SK-N-SH (cell line): ENCODE data around the gene PPP1R3D. TPM values are rescaled to one million over a fixed set of nuclear protein-coding genes. Genes with fewer than 3 reads are reported as not detected.

Experiments used
- CTCF ChIA-PET: fragments of 300-600, 350-600 bp; formaldehyde crosslinking; extraction: SDS; loops from one replicate; lab custom pipeline; 2021; lab: Yijun Ruan, JAX
- POLR2A ChIA-PET: fragments of 350-600 bp; sonication (Branson Sonifier 250); formaldehyde crosslinking; extraction: SDS; loops from one replicate; lab custom pipeline; 2020; ENCODE audit warnings: antibody characterized with exemption, inconsistent platforms; lab: Yijun Ruan, JAX
- DNase-seq: peaks from one replicate; pipeline ENCODE4 v3.0.0; 2012
- H2AFZ ChIP-seq: fragments of 200-600 bp; sonication (generic); 2 replicates; pipeline ENCODE4 v1.8.1; 2016; ENCODE audit warnings: antibody characterized with exemption, mild to moderate bottlenecking, low read depth
- H3F3A ChIP-seq: fragments of 200-600 bp; sonication (generic); replicated peaks from 2 replicates; pipeline ENCODE3; 2016; ENCODE audit warnings: antibody characterized with exemption, mild to moderate bottlenecking; ENCODE audit not compliant: insufficient read depth
- H3K27ac ChIP-seq, 2 experiments: fragments of 200-500 bp in 1 of 2; fragments of 200-600 bp in 1 of 2; sonication (Bioruptor generic) in 1 of 2; sonication (generic), shearing (Covaris generic) in 1 of 2; 2 replicates each; pipeline versions ENCODE4 v1.5.1 to v1.6.1; 2014 to 2016; ENCODE audit warnings: low read depth in 2 of 2, inconsistent platforms in 1 of 2, low read length in 1 of 2, mild to moderate bottlenecking in 1 of 2, mixed read lengths in 1 of 2
- H3K27me3 ChIP-seq: fragments of 200-600 bp; sonication (generic), shearing (Covaris generic); 2 replicates; pipeline ENCODE4 v1.6.1; 2016; ENCODE audit warnings: mixed run types; ENCODE audit not compliant: insufficient read depth
- H3K36me3 ChIP-seq, 2 experiments: fragments of 200-500 bp in 1 of 2; fragments of 200-600 bp in 1 of 2; sonication (Bioruptor generic) in 1 of 2; sonication (generic) in 1 of 2; replicated peaks in 1 of 2; 2 replicates each; pipeline versions ENCODE3 to v1.5.1; 2014 to 2016; ENCODE audit warnings: low read length in 1 of 2, mild to moderate bottlenecking in 1 of 2; ENCODE audit not compliant: insufficient read depth in 2 of 2, control insufficient read depth in 1 of 2
- H3K4me1 ChIP-seq, 2 experiments: fragments of 200-500 bp in 1 of 2; fragments of 200-600 bp in 1 of 2; sonication (Bioruptor generic) in 1 of 2; sonication (generic), shearing (Covaris generic) in 1 of 2; 2 replicates each; pipeline versions ENCODE4 v1.5.1 to v1.6.1; 2014 to 2016; ENCODE audit warnings: low read depth in 1 of 2, low read length in 1 of 2, mixed run types in 1 of 2; ENCODE audit not compliant: insufficient read depth in 2 of 2, control insufficient read depth in 1 of 2
- H3K4me2 ChIP-seq: fragments of 200-600 bp; sonication (generic), shearing (Covaris generic); 2 replicates; pipeline ENCODE4 v1.6.1; 2017; ENCODE audit warnings: mixed run types
- H3K4me3 ChIP-seq, 2 experiments: fragments of 200-500 bp in 1 of 2; fragments of 200-600 bp in 1 of 2; sonication (Bioruptor generic) in 1 of 2; sonication (generic), shearing (Covaris generic) in 1 of 2; 2 replicates each; pipeline versions ENCODE4 v1.5.1 to v1.8.1; 2014 to 2016; ENCODE audit warnings: low read depth in 2 of 2, inconsistent platforms in 1 of 2, low read length in 1 of 2, mild to moderate bottlenecking in 1 of 2, mixed read lengths in 1 of 2, moderate library complexity in 1 of 2
- H3K79me2 ChIP-seq: fragments of 200-600 bp; sonication (generic); 2 replicates; pipeline ENCODE4 v1.8.1; 2017; ENCODE audit warnings: mild to moderate bottlenecking; ENCODE audit not compliant: insufficient read depth
- H3K9ac ChIP-seq: fragments of 200-600 bp; sonication (generic); 2 replicates; pipeline ENCODE4 v1.6.1; 2017; ENCODE audit warnings: mixed run types
- H3K9me2 ChIP-seq: fragments of 200-600 bp; sonication (generic); 2 replicates; pipeline ENCODE4 v1.6.1; 2017; ENCODE audit warnings: mixed run types
- H3K9me3 ChIP-seq: fragments of 200-600 bp; sonication (generic); 2 replicates; pipeline ENCODE4 v1.6.1; 2017; ENCODE audit warnings: mixed run types, mild to moderate bottlenecking, moderate library complexity
- H4K20me1 ChIP-seq: fragments of 200-600 bp; sonication (generic); 2 replicates; pipeline ENCODE4 v1.6.1; 2017; ENCODE audit warnings: mild to moderate bottlenecking, mixed run types; ENCODE audit not compliant: insufficient read depth
- CHD2 ChIP-seq: fragments of 150-350 bp; IDR thresholded peaks from 2 replicates; pipeline ENCODE4 v1.6.1; 2018; ENCODE audit warnings: low read length; ENCODE audit not compliant: partially characterized antibody
- ELF1 ChIP-seq: IDR thresholded peaks from 2 replicates; pipeline ENCODE4 v1.4.0; 2012
- EP300 ChIP-seq, 2 experiments: IDR thresholded peaks; 2 replicates each; pipeline versions ENCODE4 v1.4.0 to v1.6.1; 2012; ENCODE audit warnings: borderline replicate concordance in 1 of 2, low read depth in 1 of 2, low read length in 1 of 2
- EZH2phosphoT487 ChIP-seq: fragments of 200-600 bp; sonication (generic); IDR thresholded peaks from 2 replicates; pipeline ENCODE4 v1.6.1; 2017; ENCODE audit warnings: low read depth, mixed run types, mild to moderate bottlenecking, antibody characterized with exemption, moderate library complexity, borderline replicate concordance
- FOXM1 ChIP-seq: IDR thresholded peaks from 2 replicates; pipeline ENCODE4 v1.4.0; 2012; ENCODE audit warnings: low read depth, mild to moderate bottlenecking
- GATA2 ChIP-seq: sonication (generic); formaldehyde crosslinking; IDR thresholded peaks from 2 replicates; pipeline ENCODE4 v1.5.0; 2020; ENCODE audit warnings: mild to moderate bottlenecking, missing genetic modification reagents
- JUND ChIP-seq: IDR thresholded peaks from 2 replicates; pipeline ENCODE4 v1.4.0; 2012
- MEF2A ChIP-seq: IDR thresholded peaks from 2 replicates; pipeline ENCODE4 v1.4.0; 2012; ENCODE audit warnings: low read depth, borderline replicate concordance
- NRF1 ChIP-seq: IDR thresholded peaks from 2 replicates; pipeline ENCODE4 v1.6.1; 2012; ENCODE audit warnings: low read depth, mild to moderate bottlenecking, low read length
- POLR2AphosphoS5 ChIP-seq: IDR thresholded peaks from 2 replicates; pipeline ENCODE4 v1.6.1; 2012; ENCODE audit warnings: low read depth, low read length
- RCOR1 ChIP-seq: fragments of 150-350 bp; IDR thresholded peaks from 2 replicates; pipeline ENCODE4 v1.6.1; 2017; ENCODE audit warnings: antibody characterized with exemption, low read length
- SIN3A ChIP-seq: IDR thresholded peaks from 2 replicates; pipeline ENCODE4 v1.6.1; 2012; ENCODE audit warnings: low read depth, mild to moderate bottlenecking, low read length, moderate library complexity, borderline replicate concordance
- SMC3 ChIP-seq: IDR thresholded peaks from 2 replicates; pipeline ENCODE4 v1.6.1; 2012; ENCODE audit warnings: low read depth, low read length, improper control_type of control experiment
- TAF1 ChIP-seq: IDR thresholded peaks from 2 replicates; pipeline ENCODE4 v1.6.1; 2012; ENCODE audit warnings: low read depth, mild to moderate bottlenecking, low read length, moderate library complexity, borderline replicate concordance
- TCF12 ChIP-seq: IDR thresholded peaks from 2 replicates; pipeline ENCODE4 v1.4.0; 2012
- WGBS: methylation state at CpG from one replicate; pipeline ENCODE4 v1.1.6; 2017; ENCODE audit warnings: low lambda C conversion rate; 5-methylcytosine and 5-hydroxymethylcytosine counted together
- polyA plus RNA-seq, 3 experiments: library from polyadenylated mRNA; depleted of rRNA; stranded (reverse); fragments of >200 nt; gene quantifications; 2 replicates each; pipeline ENCODE4 v1.2.3, GENCODE V29; 2012
- TF ChIP-seq, protein P1 (sequence below): IDR thresholded peaks from 2 replicates; pipeline ENCODE4 v1.6.1; 2012; ENCODE audit warnings: mild to moderate bottlenecking, low read depth, low read length, moderate library complexity
- TF ChIP-seq, protein P2 (sequence below): IDR thresholded peaks from 2 replicates; pipeline ENCODE4 v1.4.0; 2012; ENCODE audit warnings: low read depth, borderline replicate concordance
- TF ChIP-seq, protein P3 (sequence below): IDR thresholded peaks from 2 replicates; pipeline ENCODE4 v1.4.0; 2012; ENCODE audit warnings: low read depth

PPP1R3D gene
- polyA plus RNA-seq, 1 of the 3 experiments (the other 2 are of a cell fraction) = 0.87 TPM

DNA sequence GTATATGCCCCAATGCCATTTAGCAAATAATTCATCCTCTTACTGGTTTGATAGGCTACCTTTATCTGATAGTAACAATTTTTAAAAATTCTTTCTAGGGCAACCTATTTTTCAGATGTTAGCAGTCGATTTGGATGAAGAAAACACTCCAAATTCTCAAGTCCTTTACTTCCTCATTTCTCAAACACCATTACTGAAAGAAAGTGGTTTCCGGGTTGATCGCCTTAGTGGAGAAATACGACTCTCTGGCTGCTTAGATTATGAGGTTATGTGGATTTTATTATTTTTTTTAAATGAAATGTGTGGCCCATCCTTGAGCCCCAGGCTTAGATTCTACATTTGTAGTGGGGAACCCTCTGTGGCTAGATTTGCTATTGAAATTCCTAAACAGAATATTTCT is 44.4 kb upstream of the PPP1R3D start:
- Histone ChIP-seq H3K79me2 (no peaks in the 10 kb centered on the region), H3K4me2 (no peak overlapping the region), H3K4me3 (no peak overlapping the region), H3K27me3 (no peaks in the 10 kb centered on the region), H3K9me2 (0 out of 2 replicates have a peak, but pooled peaks cover 3% of the 10 kb centered on the region), H3K9me3 (0 out of 2 replicates have a peak, but pooled peaks cover 3% of the 10 kb centered on the region), H3K4me1 (no peaks in the 10 kb centered on the region), H3K9ac (no peak overlapping the region), H3K27ac (no peak overlapping the region), H2AFZ (no peak overlapping the region), H3F3A (no peaks in the 10 kb centered on the region), H3K36me3 (no peaks in the 10 kb centered on the region), H4K20me1 (no peaks in the 10 kb centered on the region)
- no peak for DNase-seq
- ChIA-PET CTCF (interaction anchor here (1.1 kb wide), 1 partner anchor 26 kb away, joined by 3 read pairs; no protein-coding TSS in a partner anchor), POLR2A (no interaction called here)
- WGBS = 43% methylated on average over 4 of the region's 4 CpGs
- no peak for TF ChIP-seq JUND

DNA sequence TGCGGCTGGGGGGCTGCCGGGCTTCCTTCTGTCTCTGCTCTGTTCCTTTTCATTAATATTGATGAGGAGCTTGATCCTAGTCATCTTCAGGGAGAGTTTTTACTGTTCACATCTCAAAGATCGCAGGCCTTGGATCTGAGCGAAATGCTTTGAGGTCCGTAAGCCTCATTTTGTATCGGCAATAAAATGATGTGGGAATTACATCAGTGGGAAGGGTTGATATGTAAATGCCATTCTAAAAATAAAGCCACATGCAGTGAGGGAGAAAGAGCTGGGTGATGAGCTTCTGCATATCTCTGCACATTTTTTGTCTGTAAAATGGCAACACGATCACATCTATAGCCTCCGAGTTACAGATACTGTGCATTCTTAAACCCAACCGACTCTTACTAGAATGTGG is 43.0 kb upstream of the PPP1R3D start:
- ChIA-PET POLR2A (no interaction called here), CTCF (no interaction called here)
- Histone ChIP-seq H4K20me1 (no peaks in the 10 kb centered on the region), H3K27ac (no peak overlapping the region), H3K9me3 (0 out of 2 replicates have a peak, but pooled peaks cover 3% of the 10 kb centered on the region), H3K4me3 (no peak overlapping the region), H3K4me1 (no peaks in the 10 kb centered on the region), H3K4me2 (no peak overlapping the region), H3K27me3 (no peaks in the 10 kb centered on the region), H3K9ac (no peak overlapping the region), H3K9me2 (0 out of 2 replicates have a peak, but pooled peaks cover 3% of the 10 kb centered on the region), H3K79me2 (no peaks in the 10 kb centered on the region), H3F3A (no peaks in the 10 kb centered on the region), H3K36me3 (no peaks in the 10 kb centered on the region), H2AFZ (no peak overlapping the region)
- WGBS = 70% methylated on average over 9 of the region's 9 CpGs
- TF ChIP-seq, protein P1, sequence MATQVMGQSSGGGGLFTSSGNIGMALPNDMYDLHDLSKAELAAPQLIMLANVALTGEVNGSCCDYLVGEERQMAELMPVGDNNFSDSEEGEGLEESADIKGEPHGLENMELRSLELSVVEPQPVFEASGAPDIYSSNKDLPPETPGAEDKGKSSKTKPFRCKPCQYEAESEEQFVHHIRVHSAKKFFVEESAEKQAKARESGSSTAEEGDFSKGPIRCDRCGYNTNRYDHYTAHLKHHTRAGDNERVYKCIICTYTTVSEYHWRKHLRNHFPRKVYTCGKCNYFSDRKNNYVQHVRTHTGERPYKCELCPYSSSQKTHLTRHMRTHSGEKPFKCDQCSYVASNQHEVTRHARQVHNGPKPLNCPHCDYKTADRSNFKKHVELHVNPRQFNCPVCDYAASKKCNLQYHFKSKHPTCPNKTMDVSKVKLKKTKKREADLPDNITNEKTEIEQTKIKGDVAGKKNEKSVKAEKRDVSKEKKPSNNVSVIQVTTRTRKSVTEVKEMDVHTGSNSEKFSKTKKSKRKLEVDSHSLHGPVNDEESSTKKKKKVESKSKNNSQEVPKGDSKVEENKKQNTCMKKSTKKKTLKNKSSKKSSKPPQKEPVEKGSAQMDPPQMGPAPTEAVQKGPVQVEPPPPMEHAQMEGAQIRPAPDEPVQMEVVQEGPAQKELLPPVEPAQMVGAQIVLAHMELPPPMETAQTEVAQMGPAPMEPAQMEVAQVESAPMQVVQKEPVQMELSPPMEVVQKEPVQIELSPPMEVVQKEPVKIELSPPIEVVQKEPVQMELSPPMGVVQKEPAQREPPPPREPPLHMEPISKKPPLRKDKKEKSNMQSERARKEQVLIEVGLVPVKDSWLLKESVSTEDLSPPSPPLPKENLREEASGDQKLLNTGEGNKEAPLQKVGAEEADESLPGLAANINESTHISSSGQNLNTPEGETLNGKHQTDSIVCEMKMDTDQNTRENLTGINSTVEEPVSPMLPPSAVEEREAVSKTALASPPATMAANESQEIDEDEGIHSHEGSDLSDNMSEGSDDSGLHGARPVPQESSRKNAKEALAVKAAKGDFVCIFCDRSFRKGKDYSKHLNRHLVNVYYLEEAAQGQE = no peak
- TF ChIP-seq JUND (no peak), FOXM1 (no peak), MEF2A (no peak), RCOR1 (no peak), GATA2 (CRISPR knock-in tag) (no peak), SMC3 (no peak), TCF12 (no peak), TAF1 (no peak), EZH2phosphoT487 (no peak), ELF1 (no peak), POLR2AphosphoS5 (no peak), CHD2 (no peak), NRF1 (no peak), EP300 (IDR thresholded peaks at IDR 0.05; ENCODE audit: borderline replicate concordance in 1 of 2, low read depth in 1 of 2, low read length in 1 of 2) (no peak), SIN3A (no peak)
- TF ChIP-seq, protein P2, sequence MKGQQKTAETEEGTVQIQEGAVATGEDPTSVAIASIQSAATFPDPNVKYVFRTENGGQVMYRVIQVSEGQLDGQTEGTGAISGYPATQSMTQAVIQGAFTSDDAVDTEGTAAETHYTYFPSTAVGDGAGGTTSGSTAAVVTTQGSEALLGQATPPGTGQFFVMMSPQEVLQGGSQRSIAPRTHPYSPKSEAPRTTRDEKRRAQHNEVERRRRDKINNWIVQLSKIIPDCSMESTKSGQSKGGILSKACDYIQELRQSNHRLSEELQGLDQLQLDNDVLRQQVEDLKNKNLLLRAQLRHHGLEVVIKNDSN = no peak
- TF ChIP-seq, protein P3, sequence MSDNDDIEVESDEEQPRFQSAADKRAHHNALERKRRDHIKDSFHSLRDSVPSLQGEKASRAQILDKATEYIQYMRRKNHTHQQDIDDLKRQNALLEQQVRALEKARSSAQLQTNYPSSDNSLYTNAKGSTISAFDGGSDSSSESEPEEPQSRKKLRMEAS = no peak
- no peak for DNase-seq
